IMR-90 (cell line): Measurements from ENCODE around the gene ZFR2. TPM values are rescaled to one million over a fixed set of nuclear protein-coding genes. Genes with fewer than 3 reads are reported as not detected.

Experiments used
- ATAC-seq: fragments of 200-7000 bp; cut with Tn5 transposase; 2 replicates; pipeline ENCODE4 v1.9.1; 2020; ENCODE audit warnings: low read depth, mild to moderate bottlenecking, moderate library complexity
- BruUV-seq: library from RNA; stranded (reverse); fragments of 400-500 nt; replicated peaks from 2 replicates; lab custom pipeline; 2021; lab: Mats Ljungman, UMichigan
- CTCF ChIA-PET: fragments of 300-600 bp; formaldehyde crosslinking; extraction: SDS; loops from one replicate; lab custom pipeline; 2021; ENCODE audit warnings: antibody characterized with exemption; lab: Yijun Ruan, JAX
- POLR2A ChIA-PET: fragments of 300-600 bp; sonication (Branson Sonifier 250); formaldehyde crosslinking; loops from one replicate; lab custom pipeline; 2022; ENCODE audit warnings: antibody characterized with exemption; ENCODE audit not compliant: unreplicated experiment; lab: Charles Lee
- DNase-seq: peaks from one replicate; pipeline ENCODE4 v3.0.0; 2013
- H2AFZ ChIP-seq: replicated peaks from 2 replicates; pipeline ENCODE3; 2013; ENCODE audit warnings: low read length, mild to moderate bottlenecking; ENCODE audit not compliant: poor library complexity
- H2AK5ac ChIP-seq: 2 replicates; pipeline ENCODE4 v1.6.1; 2013; ENCODE audit warnings: low read depth, low read length, inconsistent platforms
- H2AK9ac ChIP-seq: replicated peaks from 2 replicates; pipeline ENCODE3; 2013; ENCODE audit warnings: mild to moderate bottlenecking, low read depth, low read length, moderate library complexity; ENCODE audit not compliant: poor library complexity
- H2BK120ac ChIP-seq: 2 replicates; pipeline ENCODE4 v1.6.1; 2013; ENCODE audit warnings: low read depth, low read length, inconsistent platforms
- H2BK15ac ChIP-seq: 3 replicates; pipeline ENCODE4 v1.6.1; 2013; ENCODE audit warnings: low read depth, low read length, inconsistent platforms
- H2BK20ac ChIP-seq: 2 replicates; pipeline ENCODE4 v1.6.1; 2013; ENCODE audit warnings: low read depth, mild to moderate bottlenecking, inconsistent platforms, low read length, moderate library complexity
- H2BK5ac ChIP-seq: 2 replicates; pipeline ENCODE4 v1.6.1; 2013; ENCODE audit warnings: mild to moderate bottlenecking, low read depth, low read length, inconsistent platforms; ENCODE audit not compliant: poor library complexity, severe bottlenecking
- H3K14ac ChIP-seq: replicated peaks from 2 replicates; pipeline ENCODE4 v1.6.1; 2013; ENCODE audit warnings: low read depth, low read length, inconsistent platforms
- H3K18ac ChIP-seq: 2 replicates; pipeline ENCODE4 v1.6.1; 2013; ENCODE audit warnings: low read depth, low read length, control low read depth
- H3K23ac ChIP-seq: 2 replicates; pipeline ENCODE4 v1.6.1; 2013; ENCODE audit warnings: low read depth, low read length, inconsistent platforms
- H3K27ac ChIP-seq: 2 replicates; pipeline ENCODE4 v1.5.1; 2013; ENCODE audit warnings: mild to moderate bottlenecking, control low read depth, low read length; ENCODE audit not compliant: insufficient read depth
- H3K27me3 ChIP-seq: 2 replicates; pipeline ENCODE4 v1.6.1; 2013; ENCODE audit warnings: low read length; ENCODE audit not compliant: control insufficient read depth, insufficient read depth
- H3K36me3 ChIP-seq: 2 replicates; pipeline ENCODE4 v1.6.1; 2013; ENCODE audit warnings: low read length, mixed read lengths; ENCODE audit not compliant: control insufficient read depth, insufficient read depth
- H3K4ac ChIP-seq: 2 replicates; pipeline ENCODE4 v1.6.1; 2013; ENCODE audit warnings: low read depth, low read length, inconsistent platforms
- H3K4me1 ChIP-seq: 2 replicates; pipeline ENCODE4 v1.6.1; 2013; ENCODE audit warnings: low read length, mixed read lengths; ENCODE audit not compliant: control insufficient read depth, insufficient read depth
- H3K4me2 ChIP-seq: 2 replicates; pipeline ENCODE4 v1.6.1; 2013; ENCODE audit warnings: low read depth, mild to moderate bottlenecking, control low read depth, low read length, moderate library complexity
- H3K4me3 ChIP-seq: 2 replicates; pipeline ENCODE4 v1.5.1; 2013; ENCODE audit warnings: low read depth, mild to moderate bottlenecking, control low read depth, low read length, moderate library complexity; ENCODE audit not compliant: insufficient read depth
- H3K56ac ChIP-seq: 2 replicates; pipeline ENCODE4 v1.6.1; 2013; ENCODE audit warnings: low read length, inconsistent platforms; ENCODE audit not compliant: insufficient read depth; ENCODE audit errors: extremely low read depth
- H3K79me1 ChIP-seq, 2 experiments: 2 replicates each; pipeline ENCODE4 v1.6.1; 2013; ENCODE audit warnings: low read length in 2 of 2, inconsistent platforms in 1 of 2, low read depth in 1 of 2
- H3K9ac ChIP-seq: 2 replicates; pipeline ENCODE4 v1.6.1; 2013; ENCODE audit warnings: low read depth, low read length, control low read depth
- H3K9me1 ChIP-seq: 2 replicates; pipeline ENCODE4 v1.6.1; 2013; ENCODE audit warnings: low read length, inconsistent platforms; ENCODE audit not compliant: insufficient read depth
- H3K9me3 ChIP-seq: 2 replicates; pipeline ENCODE4 v1.6.1; 2013; ENCODE audit warnings: low read length; ENCODE audit not compliant: control insufficient read depth, insufficient read depth
- H4K20me1 ChIP-seq: 2 replicates; pipeline ENCODE4 v1.6.1; 2013; ENCODE audit warnings: low read length, inconsistent platforms; ENCODE audit not compliant: insufficient read depth
- H4K5ac ChIP-seq: 2 replicates; pipeline ENCODE4 v1.6.1; 2013; ENCODE audit warnings: mild to moderate bottlenecking, low read depth, low read length, control low read depth
- H4K8ac ChIP-seq, 2 experiments: 2 replicates each; pipeline ENCODE4 v1.6.1; 2013; ENCODE audit warnings: low read depth in 2 of 2, low read length in 2 of 2, control low read depth in 1 of 2, inconsistent platforms in 1 of 2
- H4K91ac ChIP-seq: 2 replicates; pipeline ENCODE4 v1.6.1; 2013; ENCODE audit warnings: low read depth, low read length, inconsistent platforms; ENCODE audit not compliant: insufficient read depth
- MAFK ChIP-seq: IDR thresholded peaks from 2 replicates; pipeline ENCODE4 v1.6.1; 2012; ENCODE audit warnings: low read depth, low read length, improper control_type of control experiment
- POLR2A ChIP-seq: IDR thresholded peaks from 2 replicates; pipeline ENCODE4 v1.6.1; 2012; ENCODE audit warnings: mild to moderate bottlenecking, low read depth, low read length
- RCOR1 ChIP-seq: IDR thresholded peaks from 2 replicates; pipeline ENCODE4 v1.6.1; 2012; ENCODE audit warnings: mild to moderate bottlenecking, low read length, improper control_type of control experiment; ENCODE audit not compliant: insufficient replicate concordance
- USF2 ChIP-seq: fragments of 150-350 bp; IDR thresholded peaks from 2 replicates; pipeline ENCODE4 v1.6.1; 2017; ENCODE audit warnings: mild to moderate bottlenecking, antibody characterized with exemption, low read length, low read depth
- WGBS, 2 experiments: methylation state at CpG; one replicate each; pipeline versions ENCODE4 v1.1.5 to v1.1.7; 2013; ENCODE audit warnings: missing lambda C conversion rate in 2 of 2; ENCODE audit not compliant: insufficient read length in 1 of 2; ENCODE audit errors: extremely low coverage in 2 of 2; 5-methylcytosine and 5-hydroxymethylcytosine counted together
- dilution Hi-C: fragments of 300-500 bp; cut with HindIII; formaldehyde crosslinking; loops from one replicate; pipeline ENCODE4 v1.14.3; 2018; ENCODE audit warnings: low sequenced_read_pairs; ENCODE audit not compliant: unreplicated experiment
- in situ Hi-C: fragments of 300-500 bp; cut with MboI; formaldehyde crosslinking; loops from 3 replicates; pipeline ENCODE4 v1.14.3; 2019; ENCODE audit warnings: low sequenced_read_pairs, inconsistent platforms, mixed read lengths
- intact Hi-C: fragments of 100-400 bp; cut with micrococcal nuclease; formaldehyde crosslinking; loops from 2 replicates; pipeline ENCODE4 v1.10.0; 2022
- polyA plus RNA-seq, 3 experiments: library from polyadenylated mRNA; depleted of rRNA; stranded (reverse); fragments of >200 nt; gene quantifications; 2 replicates each; pipeline ENCODE4 v1.2.3, GENCODE V29; 2012; ENCODE audit warnings: low replicate concordance in 1 of 3
- total RNA-seq: library from RNA; depleted of rRNA; stranded (reverse); fragments of >200 nt; gene quantifications from 2 replicates; pipeline ENCODE4 v1.2.3, GENCODE V29; 2012

The ZFR2 gene
- total and polyA plus RNA-seq, 2 of the 4 experiments (the other 2 are of a cell fraction): 0.19 TPM; not detected in 1

GRCh38 chr19:3827306-3827705 lies 41.5 kb downstream of the ZFR2 start:
- Histone ChIP-seq H3K36me3 (no peaks in the 10 kb centered on the region), H2AFZ (no peak overlapping the region), H3K4ac (no peak overlapping the region), H3K9me1 (no peaks in the 10 kb centered on the region), H3K56ac (no peak overlapping the region), H2BK15ac (no peak overlapping the region), H3K18ac (no peak overlapping the region), H2AK5ac (no peak overlapping the region), H2BK20ac (no peak overlapping the region), H2AK9ac (no peak overlapping the region), H3K4me2 (no peak overlapping the region), H3K79me1 (no peaks in the 10 kb centered on the region), H4K8ac (no peak overlapping the region), H2BK120ac (no peak overlapping the region), H2BK5ac (no peak overlapping the region), H3K14ac (no peak overlapping the region), H3K9me3 (no peaks in the 10 kb centered on the region), H3K4me1 (no peaks in the 10 kb centered on the region), H4K20me1 (no peaks in the 10 kb centered on the region), H4K91ac (no peak overlapping the region), H3K27ac (no peak overlapping the region), H3K9ac (no peak overlapping the region), H4K5ac (no peak overlapping the region), H3K4me3 (no peak overlapping the region), H3K27me3 (peaks cover 26% of the 10 kb centered on the region), H3K23ac (no peak overlapping the region)
- intact Hi-C loops: no loop called here
- WGBS, 2 experiments: 88% methylated on average over 19 of the region's 26 CpGs; no CpG with 5 or more reads in 1 of the 2 experiments
- ATAC-seq (no peak), DNase-seq (no peak)
- BruUV-seq: no TSS peak
- dilution Hi-C loops: no loop called here
- no peak for TF ChIP-seq POLR2A
- TF ChIP-seq USF2: no peak
- TF ChIP-seq MAFK: no peak
- TF ChIP-seq RCOR1: no peak
- in situ Hi-C loops: no loop called here
- POLR2A ChIA-PET: no interaction called here
- CTCF ChIA-PET: no interaction called here
